Stimulated activated CD4-positive, alpha-beta T cell treated with anti-CD3 and anti-CD28 coated beads, Interleukin-1b, Interleukin-23, amount 100 ng/mL, for 1 hour (primary cell): ENCODE results near the gene DEF6.

Experiments
- DNase-seq, 2 donors: peaks; one replicate each; pipeline ENCODE4 v3.0.0-alpha.2; 2020; ENCODE audit warnings: low read depth in 2 of 2

DEF6 gene

GRCh38 chr6:35343835-35344550 lies 46.4 kb downstream of the DEF6 start:
- DNase-seq = no peak

- DNase-seq = no peak
Observed at GRCh38 chr6:35351422-35351821, 53.8 kb downstream of the DEF6 start.

- DNase-seq = no peak
Observed at GRCh38 chr6:35352735-35353134, 55.1 kb downstream of the DEF6 start.

GRCh38 chr6:35354361-35355135 lies 56.9 kb downstream of the DEF6 start:
- DNase-seq = no peak

GRCh38 chr6:35356391-35356790 lies 58.8 kb downstream of the DEF6 start:
- no peak for DNase-seq

- DNase-seq = no peak
Observed at GRCh38 chr6:35357677-35358076, 60.1 kb downstream of the DEF6 start.

GRCh38 chr6:35358086-35358485 lies 60.5 kb downstream of the DEF6 start:
- no peak for DNase-seq

- no peak for DNase-seq
Observed at GRCh38 chr6:35359346-35359743, 61.7 kb downstream of the DEF6 start.

GRCh38 chr6:35359744-35360348 lies 62.2 kb downstream of the DEF6 start:
- DNase-seq = no peak

- DNase-seq = no peak
Observed at GRCh38 chr6:35360349-35361138, 62.9 kb downstream of the DEF6 start.

- no peak for DNase-seq
Observed at GRCh38 chr6:35362200-35362599, 64.6 kb downstream of the DEF6 start.

GRCh38 chr6:35363293-35363750 lies 65.7 kb downstream of the DEF6 start:
- DNase-seq = no peak

GRCh38 chr6:35365594-35366203 lies 68.1 kb downstream of the DEF6 start:
- DNase-seq = no peak

- DNase-seq = no peak
Observed at GRCh38 chr6:35366204-35366596, 68.6 kb downstream of the DEF6 start.

GRCh38 chr6:35367646-35368037 lies 70.0 kb downstream of the DEF6 start:
- no peak for DNase-seq

- DNase-seq = no peak
Observed at GRCh38 chr6:35368038-35368887, 70.6 kb downstream of the DEF6 start.

GRCh38 chr6:35370124-35370741 lies 72.6 kb downstream of the DEF6 start:
- DNase-seq = no peak

- DNase-seq = no peak
Observed at GRCh38 chr6:35370785-35371493, 73.3 kb downstream of the DEF6 start.
